PFSK-1 (cell line): Measurements from ENCODE around the gene CCDC32.

Experiments
- SIN3A ChIP-seq: IDR thresholded peaks from 2 replicates; pipeline ENCODE4 v1.6.1; 2012; ENCODE audit warnings: mild to moderate bottlenecking, low read length, moderate library complexity, borderline replicate concordance; ENCODE audit not compliant: insufficient read depth
- TAF1 ChIP-seq: IDR thresholded peaks from 2 replicates; pipeline ENCODE4 v1.6.1; 2012; ENCODE audit warnings: low read length, control low read depth, borderline replicate concordance; ENCODE audit not compliant: insufficient read depth

DNA sequence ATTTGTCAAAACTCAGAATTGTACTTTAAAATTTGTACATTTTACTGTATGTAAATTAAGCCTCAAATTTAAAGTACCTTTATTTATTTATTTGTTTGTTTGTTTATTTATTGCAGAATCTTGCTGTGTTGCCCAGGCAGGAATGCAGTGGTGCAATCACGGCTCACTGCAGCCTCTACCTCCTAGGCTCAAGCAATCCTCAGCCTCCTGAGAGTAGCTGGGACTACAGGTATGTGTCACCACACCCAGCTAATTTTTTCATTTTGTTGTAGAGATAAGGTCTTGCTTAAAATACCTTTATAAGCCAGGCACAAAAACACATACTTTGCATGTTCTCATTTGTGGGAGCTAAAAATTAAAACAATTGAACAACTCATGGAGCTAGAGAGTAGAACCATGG lies 56.6 kb downstream of the CCDC32 start:
- no peak for TF ChIP-seq SIN3A
- no peak for TF ChIP-seq TAF1
